ENCODE measurements around the gene MYRFL.

- no peak for TF ChIP-seq CTCF (conservative IDR thresholded peaks at IDR 0.05)
- no peak for TF ChIP-seq EZH2 (IDR thresholded peaks at IDR 0.05; ENCODE audit: low read depth)
These were observed 50.4 kb downstream of the MYRFL start for GRCh38 chr12:69875416-69875935.
